HG03045 (cell line): ENCODE measurements around the gene UBE2G2.
A peak's percentile ranks its signal among the peaks of the same experiment; 100 is the strongest.

Source experiments
- ATAC-seq: cut with Tn5 transposase; IDR thresholded peaks from one replicate; pipeline ENCODE4 v1.9.1; 2021; ENCODE audit warnings: mild to moderate bottlenecking, moderate library complexity; ENCODE audit not compliant: unreplicated experiment

Gene UBE2G2

GRCh38 chr21:44801468-44802395 lies at the start of gene UBE2G2:
TSS of gene UBE2G2 (minus strand) at chr21:44801820. CDS start at chr21:44801748, 72 bp downstream.
- ATAC-seq = peak; percentile 86

GRCh38 chr21:44850905-44851657 lies 49.5 kb upstream of the UBE2G2 start:
- no peak for ATAC-seq

GRCh38 chr21:44850208-44850800 lies 48.7 kb upstream of the UBE2G2 start:
- no peak for ATAC-seq

- no peak for ATAC-seq
Measured at GRCh38 chr21:44849616-44850130, 48.1 kb upstream of the UBE2G2 start.

GRCh38 chr21:44848821-44849521 lies 47.4 kb upstream of the UBE2G2 start:
- ATAC-seq = no peak

GRCh38 chr21:44847261-44848056 lies 45.8 kb upstream of the UBE2G2 start:
- no peak for ATAC-seq

GRCh38 chr21:44846485-44847260 lies 45.1 kb upstream of the UBE2G2 start:
- ATAC-seq = no peak

GRCh38 chr21:44846224-44846484 lies 44.5 kb upstream of the UBE2G2 start:
- ATAC-seq = no peak

GRCh38 chr21:44845418-44846223 lies 44.0 kb upstream of the UBE2G2 start:
- no peak for ATAC-seq

- no peak for ATAC-seq
Measured at GRCh38 chr21:44844256-44844655, 42.6 kb upstream of the UBE2G2 start.

- no peak for ATAC-seq
Measured at GRCh38 chr21:44842721-44843445, 41.3 kb upstream of the UBE2G2 start.

GRCh38 chr21:44842087-44842486 lies 40.5 kb upstream of the UBE2G2 start:
- no peak for ATAC-seq

- no peak for ATAC-seq
Measured at GRCh38 chr21:44840771-44841170, 39.2 kb upstream of the UBE2G2 start.

- no peak for ATAC-seq
Measured at GRCh38 chr21:44838951-44839350, 37.3 kb upstream of the UBE2G2 start.

- no peak for ATAC-seq
Measured at GRCh38 chr21:44838039-44838895, 36.6 kb upstream of the UBE2G2 start.

GRCh38 chr21:44837537-44837936 lies 35.9 kb upstream of the UBE2G2 start:
- no peak for ATAC-seq
